Measurements from ENCODE around the gene CHERP.

GRCh38 chr19:16508546-16508945 lies 33.7 kb downstream of the CHERP start:
- TF ChIP-seq POLR2A (IDR thresholded peaks at IDR 0.05) (no peak), CTCF (IDR thresholded peaks at IDR 0.05) (no peak)
